Gastrocnemius medialis (tissue), 4 donors: ENCODE results near the gene ANO10.

Experiments used
- POLR2A ChIP-seq, 2 donors: fragments of 450-650 bp; IDR thresholded peaks; one replicate each; pipeline ENCODE4 v1.6.1; 2017; ENCODE audit warnings: antibody characterized with exemption in 2 of 2, mild to moderate bottlenecking in 2 of 2, moderate library complexity in 2 of 2
- TF ChIP-seq, protein P1 (sequence below), 5 experiments: fragments of 450-650 bp in 3 of 5; fragments of 200-600 bp in 2 of 5; sonication (generic) in 2 of 5; IDR thresholded peaks in 4 of 5; conservative IDR thresholded peaks in 1 of 5; 1 replicate in 4 of 5; 2 replicates in 1 of 5; pipeline ENCODE4 v1.5.1; 2016 to 2019; ENCODE audit warnings: antibody characterized with exemption in 5 of 5, mild to moderate bottlenecking in 3 of 5, moderate library complexity in 3 of 5

DNA sequence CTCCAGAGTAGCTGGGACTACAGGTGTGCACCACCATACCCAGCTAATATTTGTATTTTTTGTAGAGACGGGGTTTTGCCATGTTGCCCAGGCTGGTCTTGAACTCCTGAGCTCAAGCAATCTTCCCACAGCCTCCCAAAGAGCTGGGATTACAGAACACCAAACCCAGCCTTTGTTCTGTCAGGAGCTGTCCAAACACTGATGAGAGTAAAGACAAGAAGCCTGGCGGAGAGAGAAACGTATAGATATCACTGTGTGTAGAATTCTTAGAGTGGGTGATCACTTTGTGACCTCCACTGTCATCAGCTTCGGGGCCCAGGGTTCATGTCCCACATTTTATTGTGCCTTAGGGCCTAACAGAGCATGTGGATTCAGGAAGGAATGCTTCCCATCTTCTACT lies 176.0 kb downstream of the ANO10 start:
- TF ChIP-seq, protein P1, sequence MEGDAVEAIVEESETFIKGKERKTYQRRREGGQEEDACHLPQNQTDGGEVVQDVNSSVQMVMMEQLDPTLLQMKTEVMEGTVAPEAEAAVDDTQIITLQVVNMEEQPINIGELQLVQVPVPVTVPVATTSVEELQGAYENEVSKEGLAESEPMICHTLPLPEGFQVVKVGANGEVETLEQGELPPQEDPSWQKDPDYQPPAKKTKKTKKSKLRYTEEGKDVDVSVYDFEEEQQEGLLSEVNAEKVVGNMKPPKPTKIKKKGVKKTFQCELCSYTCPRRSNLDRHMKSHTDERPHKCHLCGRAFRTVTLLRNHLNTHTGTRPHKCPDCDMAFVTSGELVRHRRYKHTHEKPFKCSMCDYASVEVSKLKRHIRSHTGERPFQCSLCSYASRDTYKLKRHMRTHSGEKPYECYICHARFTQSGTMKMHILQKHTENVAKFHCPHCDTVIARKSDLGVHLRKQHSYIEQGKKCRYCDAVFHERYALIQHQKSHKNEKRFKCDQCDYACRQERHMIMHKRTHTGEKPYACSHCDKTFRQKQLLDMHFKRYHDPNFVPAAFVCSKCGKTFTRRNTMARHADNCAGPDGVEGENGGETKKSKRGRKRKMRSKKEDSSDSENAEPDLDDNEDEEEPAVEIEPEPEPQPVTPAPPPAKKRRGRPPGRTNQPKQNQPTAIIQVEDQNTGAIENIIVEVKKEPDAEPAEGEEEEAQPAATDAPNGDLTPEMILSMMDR (IDR thresholded peaks at IDR 0.05 in 4 of 5, conservative IDR thresholded peaks at IDR 0.05 in 1 of 5) = no peak
- TF ChIP-seq POLR2A (IDR thresholded peaks at IDR 0.05) = no peak
